ENCODE measurements around the gene IRGC.

Gene IRGC

GRCh38 chr19:43748685-43749084 lies 32.8 kb downstream of the IRGC start:
- TF ChIP-seq YY1 (IDR thresholded peaks at IDR 0.05; ENCODE audit: low read depth) (no peak), REST (IDR thresholded peaks at IDR 0.05; ENCODE audit: low read depth) (no peak), TAF1 (IDR thresholded peaks at IDR 0.05; ENCODE audit: low read depth) (no peak), CREB1 (IDR thresholded peaks at IDR 0.05; ENCODE audit: low read depth) (no peak), NFIC (IDR thresholded peaks at IDR 0.05) (no peak), FOXM1 (IDR thresholded peaks at IDR 0.05; ENCODE audit: borderline replicate concordance, low read depth) (no peak), ZBTB7A (IDR thresholded peaks at IDR 0.05; ENCODE audit: low read depth) (no peak), EGR1 (IDR thresholded peaks at IDR 0.05) (no peak), TCF12 (IDR thresholded peaks at IDR 0.05; ENCODE audit: low read depth) (no peak), MAX (IDR thresholded peaks at IDR 0.05) (no peak), EP300 (IDR thresholded peaks at IDR 0.05; ENCODE audit: borderline replicate concordance) (no peak), CEBPB (IDR thresholded peaks at IDR 0.05) (no peak), TEAD4 (IDR thresholded peaks at IDR 0.05) (no peak), RAD21 (IDR thresholded peaks at IDR 0.05; ENCODE audit: low read depth) (no peak)
- TF ChIP-seq, protein P1, sequence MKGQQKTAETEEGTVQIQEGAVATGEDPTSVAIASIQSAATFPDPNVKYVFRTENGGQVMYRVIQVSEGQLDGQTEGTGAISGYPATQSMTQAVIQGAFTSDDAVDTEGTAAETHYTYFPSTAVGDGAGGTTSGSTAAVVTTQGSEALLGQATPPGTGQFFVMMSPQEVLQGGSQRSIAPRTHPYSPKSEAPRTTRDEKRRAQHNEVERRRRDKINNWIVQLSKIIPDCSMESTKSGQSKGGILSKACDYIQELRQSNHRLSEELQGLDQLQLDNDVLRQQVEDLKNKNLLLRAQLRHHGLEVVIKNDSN (IDR thresholded peaks at IDR 0.05): no peak

DNA sequence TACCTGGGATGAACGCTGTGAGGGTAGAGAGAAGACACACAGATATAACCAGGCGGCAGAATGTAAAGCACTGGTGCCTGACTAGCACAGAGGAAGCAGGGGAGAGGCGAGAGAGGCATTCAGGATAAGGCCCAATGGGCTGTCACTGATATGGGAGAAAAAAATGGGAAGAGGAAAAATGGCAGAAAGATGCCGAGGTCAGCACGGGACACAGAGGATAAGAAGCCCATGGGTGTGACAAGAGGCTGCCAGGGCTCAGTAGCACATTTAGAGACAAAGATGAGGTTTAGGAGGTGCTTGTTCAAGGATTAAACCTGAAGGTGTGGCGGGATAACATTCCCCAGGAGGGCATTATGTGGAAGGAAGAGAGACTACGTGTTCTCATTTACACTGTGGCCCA lies 33.3 kb downstream of the IRGC start:
- TF ChIP-seq TCF12 (IDR thresholded peaks at IDR 0.05; ENCODE audit: low read depth) (no peak), MAX (IDR thresholded peaks at IDR 0.05) (no peak), RAD21 (IDR thresholded peaks at IDR 0.05; ENCODE audit: low read depth) (no peak), NFIC (IDR thresholded peaks at IDR 0.05) (no peak), YY1 (IDR thresholded peaks at IDR 0.05; ENCODE audit: low read depth) (no peak), EP300 (IDR thresholded peaks at IDR 0.05; ENCODE audit: borderline replicate concordance) (no peak), TAF1 (IDR thresholded peaks at IDR 0.05; ENCODE audit: low read depth) (no peak), CREB1 (IDR thresholded peaks at IDR 0.05; ENCODE audit: low read depth) (no peak), FOXM1 (IDR thresholded peaks at IDR 0.05; ENCODE audit: borderline replicate concordance, low read depth) (no peak), TEAD4 (IDR thresholded peaks at IDR 0.05) (no peak), ZBTB7A (IDR thresholded peaks at IDR 0.05; ENCODE audit: low read depth) (no peak), CEBPB (IDR thresholded peaks at IDR 0.05) (no peak), REST (IDR thresholded peaks at IDR 0.05; ENCODE audit: low read depth) (no peak), EGR1 (IDR thresholded peaks at IDR 0.05) (no peak)
- TF ChIP-seq, protein P1 (IDR thresholded peaks at IDR 0.05): no peak

DNA sequence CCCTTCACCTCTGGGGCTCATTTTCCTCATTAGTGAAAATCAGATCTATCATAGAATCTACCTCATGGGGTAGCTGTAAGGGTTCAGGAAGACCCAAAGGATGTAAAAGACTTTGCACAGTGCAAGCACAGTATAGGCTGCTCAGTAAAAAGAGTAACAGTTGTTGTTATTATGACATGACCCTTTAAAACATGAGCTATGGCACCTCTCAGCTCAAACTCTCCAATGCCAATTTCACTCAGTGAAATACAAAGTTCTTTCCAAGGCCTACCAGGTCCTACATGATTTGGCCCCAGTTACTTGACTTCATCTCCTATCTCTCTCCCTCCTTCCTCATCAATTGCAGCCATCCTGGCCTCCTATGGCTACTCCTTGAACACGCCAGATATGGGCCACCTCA lies 34.0 kb downstream of the IRGC start:
- TF ChIP-seq EGR1 (IDR thresholded peaks at IDR 0.05) (no peak), FOXM1 (IDR thresholded peaks at IDR 0.05; ENCODE audit: borderline replicate concordance, low read depth) (no peak), REST (IDR thresholded peaks at IDR 0.05; ENCODE audit: low read depth) (no peak), EP300 (IDR thresholded peaks at IDR 0.05; ENCODE audit: borderline replicate concordance) (no peak)

GRCh38 chr19:43751466-43752220 lies 35.8 kb downstream of the IRGC start:
- TF ChIP-seq YY1 (IDR thresholded peaks at IDR 0.05; ENCODE audit: low read depth) (no peak), FOXM1 (IDR thresholded peaks at IDR 0.05; ENCODE audit: borderline replicate concordance, low read depth) (no peak), REST (IDR thresholded peaks at IDR 0.05; ENCODE audit: low read depth) (no peak), TCF12 (IDR thresholded peaks at IDR 0.05; ENCODE audit: low read depth) (no peak), CEBPB (IDR thresholded peaks at IDR 0.05) (no peak), EP300 (IDR thresholded peaks at IDR 0.05; ENCODE audit: borderline replicate concordance) (no peak), RAD21 (IDR thresholded peaks at IDR 0.05; ENCODE audit: low read depth) (no peak), ZBTB7A (IDR thresholded peaks at IDR 0.05; ENCODE audit: low read depth) (no peak), MAX (IDR thresholded peaks at IDR 0.05) (no peak), TEAD4 (IDR thresholded peaks at IDR 0.05) (no peak), TAF1 (IDR thresholded peaks at IDR 0.05; ENCODE audit: low read depth) (no peak), CREB1 (IDR thresholded peaks at IDR 0.05; ENCODE audit: low read depth) (no peak), EGR1 (IDR thresholded peaks at IDR 0.05) (no peak), NFIC (IDR thresholded peaks at IDR 0.05) (no peak)
- TF ChIP-seq, protein P1 (IDR thresholded peaks at IDR 0.05): no peak
